PFSK-1 (cell line): ENCODE data around the gene GART.

Source experiments
- FOXP2 ChIP-seq: optimal IDR thresholded peaks from 2 replicates; pipeline ENCODE3; 2011; ENCODE audit warnings: borderline replicate concordance, control low read depth, inconsistent platforms; ENCODE audit not compliant: insufficient read depth; ENCODE audit errors: extremely low read length, extremely low read depth
- POLR2AphosphoS5 ChIP-seq: IDR thresholded peaks from 2 replicates; pipeline ENCODE4 v1.6.1; 2012; ENCODE audit warnings: low read depth, mild to moderate bottlenecking, control low read depth, low read length, moderate library complexity
- REST ChIP-seq, 2 experiments: IDR thresholded peaks; 2 replicates each; pipeline versions ENCODE4 v1.6.1 to v1.8.0; 2011 to 2012; ENCODE audit warnings: low read depth in 2 of 2, low read length in 2 of 2, control low read depth in 1 of 2, inconsistent platforms in 1 of 2, mild to moderate bottlenecking in 1 of 2, moderate library complexity in 1 of 2; ENCODE audit not compliant: insufficient read depth in 1 of 2
- SIN3A ChIP-seq: IDR thresholded peaks from 2 replicates; pipeline ENCODE4 v1.6.1; 2012; ENCODE audit warnings: mild to moderate bottlenecking, low read length, moderate library complexity, borderline replicate concordance; ENCODE audit not compliant: insufficient read depth
- TAF1 ChIP-seq: IDR thresholded peaks from 2 replicates; pipeline ENCODE4 v1.6.1; 2012; ENCODE audit warnings: low read length, control low read depth, borderline replicate concordance; ENCODE audit not compliant: insufficient read depth

Gene GART

GRCh38 chr21:33541105-33541711 is 709 bp downstream of the GART start:
- TF ChIP-seq REST (IDR thresholded peaks at IDR 0.05; ENCODE audit: insufficient read depth in 1 of 2, low read depth in 2 of 2, low read length in 2 of 2) (no peak), TAF1 (no peak), SIN3A (no peak), POLR2AphosphoS5 (no peak), FOXP2 (no peak)

DNA sequence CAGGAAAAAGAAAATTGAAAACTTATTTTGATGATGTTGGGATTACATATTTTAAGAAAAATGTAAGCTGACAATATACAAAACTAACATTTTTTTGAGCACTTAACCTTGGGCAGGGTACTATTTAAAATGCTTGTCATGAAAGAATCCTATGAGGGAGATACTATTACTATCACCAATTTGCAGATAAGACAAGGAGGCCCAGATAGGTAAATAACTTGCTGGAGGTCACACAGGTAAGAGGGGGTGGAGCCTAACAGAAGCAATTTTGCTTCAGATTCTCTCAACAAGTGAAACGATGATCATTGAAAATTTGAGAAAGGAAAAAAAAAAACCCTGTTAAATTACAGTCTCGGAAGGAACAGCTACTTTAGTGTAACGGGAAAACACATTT is 1.2 kb downstream of the GART start:
- TF ChIP-seq REST (IDR thresholded peaks at IDR 0.05; ENCODE audit: insufficient read depth in 1 of 2, low read depth in 2 of 2, low read length in 2 of 2) (no peak), FOXP2 (no peak), SIN3A (no peak), POLR2AphosphoS5 (no peak), TAF1 (no peak)

GRCh38 chr21:33539616-33540015 is 2.3 kb downstream of the GART start:
- TF ChIP-seq POLR2AphosphoS5 = no peak
- TF ChIP-seq REST (IDR thresholded peaks at IDR 0.05; ENCODE audit: insufficient read depth in 1 of 2, low read depth in 2 of 2, low read length in 2 of 2) = no peak
- TF ChIP-seq FOXP2 = no peak
- TF ChIP-seq SIN3A = no peak
- no peak for TF ChIP-seq TAF1

GRCh38 chr21:33537212-33537611 is 4.7 kb downstream of the GART start:
- TF ChIP-seq SIN3A (no peak), TAF1 (no peak), REST (IDR thresholded peaks at IDR 0.05; ENCODE audit: insufficient read depth in 1 of 2, low read depth in 2 of 2, low read length in 2 of 2) (no peak), POLR2AphosphoS5 (no peak), FOXP2 (no peak)

DNA sequence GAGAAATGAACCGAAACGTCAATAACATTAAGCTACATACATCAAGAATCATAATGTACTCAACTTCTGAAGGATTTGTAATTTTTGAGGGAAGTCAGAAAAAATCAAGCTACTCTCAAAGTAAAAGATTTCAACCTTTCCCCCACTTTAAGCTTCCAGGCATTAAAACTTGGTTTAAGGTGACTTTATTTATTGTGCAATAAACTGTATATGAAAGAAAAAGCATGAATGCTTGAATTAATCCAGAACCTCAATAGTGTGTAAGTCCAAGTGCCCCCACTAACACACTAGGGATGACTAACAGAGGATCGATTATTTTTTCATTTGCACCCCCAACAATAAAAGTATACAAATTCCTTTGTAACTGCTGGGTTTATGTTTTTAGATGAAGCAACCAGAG is 10.9 kb downstream of the GART start:
- TF ChIP-seq POLR2AphosphoS5 (no peak), TAF1 (no peak), SIN3A (no peak), FOXP2 (no peak), REST (IDR thresholded peaks at IDR 0.05; ENCODE audit: insufficient read depth in 1 of 2, low read depth in 2 of 2, low read length in 2 of 2) (no peak)
